Activated gamma-delta T cell (primary cell): Measurements from ENCODE around the gene DGKD.
"Not testable (repeated sequence)": the region's sequence is repeated elsewhere in the genome, so short reads cannot be mapped to it uniquely, and the experiment has no call there.

Experiments
- DNase-seq: peaks from one replicate; lab custom pipeline; 2025; lab: John Stamatoyannopoulos, UW

The DGKD gene

DNA sequence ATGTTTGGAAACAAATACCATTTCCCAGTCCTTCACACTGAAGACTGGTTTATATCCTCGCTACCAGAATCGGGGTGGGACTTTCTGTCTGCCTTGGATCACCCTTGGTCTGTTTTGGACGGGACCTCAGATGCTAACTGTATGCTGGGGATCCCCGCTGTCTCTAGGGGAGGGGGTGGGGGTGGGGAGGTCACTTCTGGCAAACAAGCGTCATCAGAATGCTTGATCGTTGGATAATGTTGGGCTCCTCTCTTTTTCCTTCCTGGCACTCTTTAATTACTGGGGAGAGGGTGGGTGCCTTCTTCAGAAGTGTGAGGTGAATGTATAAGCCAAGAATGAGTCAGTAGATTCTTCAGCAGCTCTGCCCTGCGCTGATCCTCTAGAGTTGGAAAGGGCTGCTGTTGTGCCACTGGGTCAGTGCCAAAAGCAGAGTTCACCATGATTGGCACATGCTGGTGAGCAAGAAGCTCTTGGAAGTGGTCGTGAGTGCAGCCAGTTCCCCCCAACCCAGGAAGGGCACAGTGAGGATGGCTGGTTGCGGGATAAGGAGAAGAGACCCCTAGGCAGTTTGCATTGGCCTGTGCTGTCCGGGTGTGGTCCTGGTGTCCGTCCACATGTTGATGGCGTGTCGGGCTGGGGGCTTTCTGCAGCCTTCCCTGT is 32.2 kb downstream of the DGKD start:
- DNase-seq: no peak

- DNase-seq: no peak
Measured at GRCh38 chr2:233387225-233387624, 32.9 kb downstream of the DGKD start.

DNA sequence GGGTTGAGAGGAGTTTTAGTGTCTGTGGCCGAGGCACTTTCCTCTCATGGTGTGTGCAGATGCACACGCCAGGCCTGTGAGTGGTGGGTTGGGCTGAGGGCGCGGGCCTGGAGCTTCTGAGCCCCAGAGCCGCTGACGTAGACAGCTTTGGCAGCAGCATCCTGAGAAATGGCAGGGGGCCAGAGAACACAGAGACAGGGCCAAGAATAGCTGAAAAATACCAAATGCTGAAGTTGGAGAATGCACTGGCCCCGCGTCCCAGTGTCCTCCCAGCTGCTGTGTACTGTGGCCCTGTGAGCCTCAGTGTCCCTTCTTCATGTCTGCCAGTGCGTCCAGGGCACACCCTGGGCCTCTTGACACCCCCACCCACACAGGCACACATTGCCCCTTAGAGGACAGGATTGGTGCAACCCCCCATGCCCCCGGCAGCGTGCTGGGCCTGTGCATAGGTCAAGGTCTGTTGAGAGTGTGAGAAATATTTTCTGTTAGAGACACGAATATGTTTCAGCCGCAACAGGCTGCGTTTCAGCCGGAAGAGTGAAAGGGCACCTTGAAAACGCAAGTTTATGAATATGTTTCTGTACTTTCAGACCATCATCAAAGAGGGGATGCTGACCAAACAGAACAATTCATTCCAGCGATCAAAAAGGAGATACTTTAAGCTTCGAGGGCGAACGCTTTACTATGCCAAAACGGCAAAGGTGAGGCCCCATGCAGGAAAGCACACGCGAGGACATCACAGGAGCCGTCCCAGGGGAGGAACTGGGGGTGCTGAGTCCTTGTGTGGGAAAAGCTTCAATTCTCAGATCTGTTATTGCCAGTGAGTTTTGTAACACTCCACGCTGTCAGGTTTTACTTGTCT is 33.6 kb downstream of the DGKD start:
- no peak for DNase-seq

DNA sequence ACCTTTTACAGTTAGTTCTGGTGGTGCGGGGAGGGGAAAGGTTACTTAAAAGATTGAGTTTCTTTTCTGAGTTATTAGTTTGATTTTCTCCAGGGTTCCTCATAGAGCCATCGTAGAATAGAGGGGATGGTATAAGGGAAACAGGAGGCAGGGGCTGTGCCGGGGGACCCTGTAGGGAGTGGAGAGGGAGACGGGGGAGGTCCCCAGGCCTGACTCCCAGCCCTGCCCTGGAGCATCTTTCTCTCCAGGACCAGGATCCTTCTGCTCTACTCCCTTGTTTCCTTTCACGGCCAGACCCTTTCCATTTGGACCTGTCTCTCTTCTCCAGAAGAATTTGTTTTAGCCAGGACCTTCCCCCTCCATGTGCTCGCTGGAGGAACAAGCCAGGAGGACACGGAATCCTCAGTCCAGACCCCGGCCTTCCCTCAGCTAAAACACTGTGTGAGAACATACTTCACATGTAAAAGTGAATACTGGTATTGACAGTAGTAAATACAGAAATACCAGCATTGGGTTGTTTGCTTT is 35.4 kb downstream of the DGKD start:
- no peak for DNase-seq

DNA sequence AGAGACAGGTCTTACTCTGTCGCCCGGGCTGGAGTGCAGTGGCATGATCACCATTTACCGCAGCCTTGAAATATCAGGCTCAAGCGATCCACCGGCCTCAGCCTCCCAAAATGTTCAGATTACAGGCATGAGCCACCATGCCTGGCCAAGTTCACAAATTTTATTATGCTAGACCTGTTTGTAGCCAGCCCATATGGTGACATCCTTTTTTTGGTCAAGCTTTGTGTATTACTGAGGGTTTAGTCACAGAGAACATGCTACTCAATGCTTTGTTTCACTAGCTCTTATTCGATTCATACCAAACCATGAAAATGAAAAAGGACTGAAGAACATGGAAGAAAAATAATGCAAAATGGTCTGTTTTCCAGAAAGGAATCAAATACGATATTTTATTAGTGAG is 41.4 kb downstream of the DGKD start:
- DNase-seq: no peak

DNA sequence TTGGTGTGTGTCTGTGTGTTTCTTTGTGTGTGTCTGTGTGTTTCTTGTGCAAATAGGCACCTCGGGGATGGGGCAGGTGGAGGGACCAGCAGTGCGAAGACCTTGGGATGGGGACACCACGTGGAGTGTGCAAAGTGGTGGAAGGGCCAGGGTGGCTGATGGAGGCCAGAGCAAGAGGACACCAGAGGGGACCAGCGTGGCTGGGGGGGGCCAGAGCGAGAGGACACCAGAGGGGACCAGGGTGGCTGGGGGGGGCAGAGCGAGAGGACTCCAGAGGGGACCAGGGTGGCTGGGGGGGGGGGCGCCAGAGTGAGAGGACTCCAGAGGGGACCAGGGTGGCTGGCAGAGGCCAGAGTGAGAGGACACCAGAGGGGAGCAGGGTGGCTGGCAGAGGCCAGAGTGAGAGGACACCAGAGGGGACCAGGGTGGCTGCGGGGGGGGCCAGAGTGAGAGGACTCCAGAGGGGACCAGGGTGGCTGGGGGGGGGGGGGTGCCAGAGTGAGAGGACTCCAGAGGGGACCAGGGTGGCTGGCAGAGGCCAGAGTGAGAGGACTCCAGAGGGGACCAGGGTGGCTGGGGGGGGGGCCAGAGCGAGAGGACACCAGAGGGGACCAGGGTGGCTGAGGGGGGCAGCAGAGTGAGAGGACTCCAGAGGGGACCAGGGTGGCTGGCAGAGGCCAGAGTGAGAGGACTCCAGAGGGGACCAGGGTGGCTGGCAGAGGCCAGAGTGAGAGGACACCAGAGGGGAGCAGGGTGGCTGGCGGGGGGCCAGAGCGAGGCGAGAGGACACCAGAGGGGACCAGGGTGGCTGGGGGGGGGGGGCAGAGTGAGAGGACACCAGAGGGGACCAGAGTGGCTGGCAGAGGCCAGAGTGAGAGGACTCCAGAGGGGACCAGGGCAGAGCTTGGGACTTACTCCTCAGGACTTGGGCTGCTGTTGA is 42.7 kb downstream of the DGKD start:
- not testable (repeated sequence) for DNase-seq

DNA sequence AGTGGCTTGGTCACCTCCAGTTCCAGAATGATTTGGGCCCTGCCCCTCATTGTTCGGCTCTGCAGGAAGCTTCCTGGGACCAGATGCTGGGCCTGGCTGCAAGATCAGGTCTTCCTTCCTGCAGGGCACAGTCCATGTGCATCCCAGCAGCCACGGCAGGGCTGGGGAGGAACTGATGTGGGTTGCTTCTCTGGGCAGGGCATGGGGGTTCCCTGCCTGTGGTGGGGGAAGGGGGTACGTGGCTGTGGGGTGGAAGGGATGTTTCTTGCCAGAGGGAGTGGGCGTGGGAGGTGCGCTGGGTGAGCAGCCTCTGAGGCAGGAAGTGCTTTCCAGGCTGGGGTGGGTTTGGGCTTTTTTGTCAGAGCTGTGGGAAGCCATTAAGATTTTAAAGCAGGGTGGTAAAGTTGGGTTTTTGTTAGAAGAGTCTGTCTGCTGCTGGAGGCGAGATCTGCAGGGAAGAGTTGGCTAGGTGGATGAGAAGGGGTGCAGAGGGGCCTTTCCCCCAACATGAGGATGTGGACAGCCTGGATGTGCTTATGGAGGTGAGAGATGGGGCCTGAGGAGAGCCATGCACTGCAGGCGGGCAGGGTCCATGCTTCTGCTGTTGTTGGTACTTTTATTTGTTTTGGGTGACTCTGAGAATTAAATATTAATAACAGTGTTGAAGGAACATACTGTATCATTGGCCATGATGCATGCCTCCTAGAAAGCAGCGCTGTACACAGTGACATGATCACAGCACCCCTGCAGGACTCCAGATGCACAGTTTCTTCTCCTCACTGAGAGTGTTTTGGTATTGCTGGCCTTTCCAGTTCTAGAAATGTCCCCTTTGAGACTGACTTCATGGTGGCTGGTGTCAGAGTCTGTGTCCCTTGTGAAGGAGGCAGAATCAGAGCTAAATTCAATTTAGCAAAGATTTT is 45.3 kb downstream of the DGKD start:
- no peak for DNase-seq

DNA sequence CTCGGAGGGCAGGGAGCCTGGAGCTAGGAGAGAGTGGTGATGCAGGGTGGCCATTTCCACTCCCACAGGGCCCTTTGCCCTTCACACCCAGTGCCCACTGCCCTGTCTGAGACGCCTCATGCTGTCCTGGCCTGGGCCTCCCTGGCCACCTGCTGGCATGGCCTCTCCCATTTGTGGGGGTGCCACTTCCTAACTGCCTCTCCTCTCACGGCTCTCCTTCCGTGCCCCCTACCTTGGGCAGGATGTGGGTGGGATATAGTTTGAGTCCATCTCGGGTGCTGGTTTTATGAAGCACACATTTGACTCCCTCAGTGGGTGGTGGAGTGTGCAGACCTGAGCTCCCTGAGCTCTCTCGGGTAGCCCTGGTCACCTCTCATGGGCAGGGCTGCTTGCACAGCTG is 46.0 kb downstream of the DGKD start:
- no peak for DNase-seq

- DNase-seq: no peak
Measured at GRCh38 chr2:233400961-233401360, 46.7 kb downstream of the DGKD start.

GRCh38 chr2:233402346-233402745 is 48.1 kb downstream of the DGKD start:
- no peak for DNase-seq

GRCh38 chr2:233402789-233403188 is 48.5 kb downstream of the DGKD start:
- no peak for DNase-seq

DNA sequence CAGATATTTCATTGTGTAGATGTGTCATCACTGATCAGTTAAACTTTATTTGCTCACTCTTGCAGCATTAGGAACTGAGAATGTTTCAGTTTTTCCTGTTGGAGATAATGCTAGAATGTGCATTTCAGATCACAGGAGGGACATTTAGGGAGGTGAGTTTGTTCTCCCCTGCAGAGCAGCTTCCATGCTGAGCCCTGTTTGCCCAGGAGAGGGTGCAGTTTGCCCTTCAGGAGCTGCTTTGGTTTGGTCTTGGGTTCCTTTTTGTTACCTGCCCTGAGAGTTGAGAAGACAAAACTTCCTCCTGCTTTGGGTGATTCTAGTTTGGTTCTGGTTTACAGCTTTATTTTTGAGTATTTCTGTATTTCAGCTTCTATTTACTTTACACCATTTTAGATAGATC is 49.9 kb downstream of the DGKD start:
- no peak for DNase-seq

- DNase-seq: no peak
Measured at GRCh38 chr2:233406865-233407264, 52.6 kb downstream of the DGKD start.

GRCh38 chr2:233407771-233408181 is 53.5 kb downstream of the DGKD start:
- no peak for DNase-seq

DNA sequence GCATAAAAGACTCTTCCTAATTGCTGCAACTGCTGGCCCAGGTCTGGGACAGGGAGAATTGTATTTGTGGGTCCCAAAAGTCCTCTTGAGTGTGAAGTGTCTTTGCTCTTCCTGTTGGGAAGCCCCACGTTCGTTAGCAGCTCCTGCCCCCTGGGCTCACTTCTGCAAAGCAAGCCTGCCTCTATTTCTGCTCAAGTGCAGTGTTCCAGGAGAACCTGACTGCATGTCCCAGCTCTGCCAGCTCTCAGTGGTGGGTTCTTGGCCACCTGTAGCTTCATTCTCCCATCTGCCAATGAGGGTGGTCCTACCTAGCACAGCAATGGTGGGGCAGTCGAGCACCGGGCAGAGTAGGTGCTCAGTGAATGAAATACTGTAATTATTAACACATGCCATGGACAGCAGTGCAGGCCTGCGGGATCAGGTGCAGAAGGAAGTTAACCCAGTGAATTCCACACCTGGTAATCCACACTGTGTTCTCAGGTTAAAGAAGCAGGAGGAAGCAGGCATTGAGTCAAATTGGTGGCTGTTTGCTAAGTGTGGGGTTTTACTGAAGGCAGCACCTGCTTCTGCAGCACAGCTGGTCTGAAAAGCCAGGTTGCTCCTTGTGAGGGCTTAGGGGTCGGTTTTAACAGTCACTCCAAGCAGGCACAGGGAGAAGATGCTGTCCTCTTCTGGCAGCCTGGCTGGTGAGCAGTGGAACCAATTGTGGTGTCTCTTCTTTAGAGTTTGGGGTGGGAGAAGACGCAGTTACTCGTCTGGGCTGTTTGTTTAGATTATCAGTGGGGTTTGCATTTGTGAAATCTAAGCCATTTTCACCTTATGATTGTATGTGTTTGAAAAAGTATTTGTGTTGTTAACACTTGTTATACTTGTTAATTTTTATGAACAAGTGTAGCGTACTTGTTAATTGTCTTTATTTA is 54.3 kb downstream of the DGKD start:
- no peak for DNase-seq

- DNase-seq: no peak
Measured at GRCh38 chr2:233409286-233409991, 55.1 kb downstream of the DGKD start.

GRCh38 chr2:233410196-233410760 is 56.0 kb downstream of the DGKD start:
- DNase-seq: no peak

- no peak for DNase-seq
Measured at GRCh38 chr2:233411162-233411561, 56.9 kb downstream of the DGKD start.

- no peak for DNase-seq
Measured at GRCh38 chr2:233412405-233412804, 58.1 kb downstream of the DGKD start.
